Measurements from ENCODE around the gene GPR149. TPM values are rescaled to one million over a fixed set of nuclear protein-coding genes. Genes with fewer than 3 reads are reported as not detected.

The GPR149 gene
- total and polyA plus RNA-seq, 2 of the 8 experiments (the other 6 are each of a cell fraction or from before 2014, with no cell fraction given), result not detected

- H3K4ac ChIP-seq (replicated peaks; ENCODE audit: insufficient read length, low read depth, low read length), result no peak overlapping the region
- H3K27me3 ChIP-seq (replicated peaks in 1 of 4; ENCODE audit: control insufficient read depth in 3 of 4, extremely low read depth in 1 of 4, insufficient read depth in 3 of 4, low read length in 3 of 4), result peaks cover 0 to 3% (median 0%) of the 10 kb centered on the region in 4 experiments; a peak in 1 of 7 replicates
- H2BK12ac ChIP-seq (ENCODE audit: low read depth, low read length), result no peak overlapping the region
- H3K4me3 ChIP-seq (ENCODE audit: extremely low read depth in 1 of 4, insufficient read depth in 2 of 4, low read depth in 3 of 4, low read length in 4 of 4), result no peak overlapping the region
- DNase-seq (ENCODE audit: low read depth in 1 of 2, low spot score in 2 of 2), result no peak
- no peaks in the 10 kb centered on the region for H3K36me3 ChIP-seq (ENCODE audit: control insufficient read depth in 2 of 4, insufficient read depth in 4 of 4, low read length in 3 of 4)
- H2AFZ ChIP-seq (ENCODE audit: low read length), result no peak overlapping the region
- H2BK15ac ChIP-seq (ENCODE audit: low read length), result no peak overlapping the region
- H3K79me1 ChIP-seq (ENCODE audit: low read depth, low read length), result no peaks in the 10 kb centered on the region
- no peak overlapping the region for H3K14ac ChIP-seq (ENCODE audit: insufficient read length)
- no peak overlapping the region for H4K8ac ChIP-seq (ENCODE audit: extremely low read depth, insufficient read depth, low read length)
- H3K79me2 ChIP-seq (ENCODE audit: control insufficient read depth in 1 of 2, insufficient read depth in 2 of 2, low read length in 2 of 2), result no peaks in the 10 kb centered on the region
- no peak overlapping the region for H3K56ac ChIP-seq (replicated peaks; ENCODE audit: insufficient read length, low read depth, low read length)
- no peak overlapping the region for H3K23ac ChIP-seq (ENCODE audit: insufficient read length)
- no peaks in the 10 kb centered on the region for H4K20me1 ChIP-seq (replicated peaks in 1 of 2; ENCODE audit: control insufficient read depth in 1 of 2, insufficient read depth in 2 of 2, low read length in 2 of 2)
- ChIA-PET POLR2A (ENCODE audit: partially characterized antibody) (no interaction called here), CTCF (ENCODE audit: partially characterized antibody) (no interaction called here)
- no peak overlapping the region for H3K27ac ChIP-seq (ENCODE audit: low read depth, low read length)
- no peaks in the 10 kb centered on the region for H3K23me2 ChIP-seq (ENCODE audit: low read depth, low read length)
- H2BK5ac ChIP-seq (ENCODE audit: low read depth, low read length), result no peak overlapping the region
- no peak overlapping the region for H2BK20ac ChIP-seq (ENCODE audit: low read length)
- no peak overlapping the region for H3K18ac ChIP-seq (ENCODE audit: extremely low read depth, low read length)
- no peak overlapping the region for H3K9ac ChIP-seq (replicated peaks in 1 of 4; ENCODE audit: extremely low read depth in 1 of 4, low read depth in 3 of 4, low read length in 3 of 4)
- no peak overlapping the region for H3K4me2 ChIP-seq (ENCODE audit: insufficient read depth in 1 of 2, low read depth in 2 of 2, low read length in 2 of 2)
- H3K9me3 ChIP-seq (ENCODE audit: insufficient read depth in 2 of 2, low read depth in 1 of 2, low read length in 1 of 2), result no peaks in the 10 kb centered on the region
- H2AK5ac ChIP-seq (ENCODE audit: low read depth, low read length), result no peak overlapping the region
- H3K4me1 ChIP-seq (replicated peaks in 1 of 4; ENCODE audit: control insufficient read depth in 3 of 4, insufficient read depth in 4 of 4, low read length in 3 of 4), result no peaks in the 10 kb centered on the region
- no peak for FAIRE-seq
- no peak overlapping the region for H2BK120ac ChIP-seq (replicated peaks; ENCODE audit: low read depth, low read length)
- H4K91ac ChIP-seq (replicated peaks; ENCODE audit: insufficient read length, low read length), result no peak overlapping the region
- H4K5ac ChIP-seq (ENCODE audit: insufficient read length, low read depth, low read length), result no peak overlapping the region
- WGBS, 2 experiments (ENCODE audit: extremely low coverage in 1 of 2, insufficient coverage in 1 of 2, insufficient read length in 1 of 2, insufficient replicate concordance in 2 of 2, low coverage in 1 of 2, low lambda C conversion rate in 2 of 2, missing lambda C conversion rate in 1 of 2), result 89% methylated on average over 1 of the region's 1 CpG; no CpG with 5 or more reads in 1 of the 2 experiments
- no peak for TF ChIP-seq TCF12 (IDR thresholded peaks at IDR 0.05; ENCODE audit: low read depth, low read length)
- no peak for TF ChIP-seq E2F6 (IDR thresholded peaks at IDR 0.05)
Observed at GRCh38 chr3:154356009-154356408, 74.0 kb downstream of the GPR149 start.

All from H1 (cell line).